ENCODE results near the gene NDUFC1.
"Not testable (repeated sequence)": the region's sequence is repeated elsewhere in the genome, so short reads cannot be mapped to it uniquely, and the experiment has no call there.

NDUFC1 gene

DNA sequence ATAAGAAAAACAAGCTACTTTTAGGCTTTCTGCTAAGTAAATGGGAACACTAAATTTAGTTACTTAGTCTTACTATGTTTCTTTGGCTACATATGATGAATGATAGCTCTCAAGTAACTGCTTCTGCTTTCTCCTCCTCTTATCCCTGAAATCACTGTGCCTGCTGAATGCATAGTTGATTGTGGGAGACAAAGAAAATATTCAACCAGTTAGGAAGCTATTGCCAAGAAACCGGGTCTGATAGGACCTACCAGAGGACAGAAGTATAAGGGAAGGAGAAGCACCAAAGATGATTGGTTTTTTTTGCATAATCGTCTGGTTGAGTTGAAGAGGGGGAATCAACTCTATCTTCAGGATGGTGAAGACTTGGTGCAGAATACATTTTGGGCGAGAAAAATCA lies 28.0 kb upstream of the NDUFC1 start (continued):
- TF ChIP-seq TSHZ2 (CRISPR knock-in tag; IDR thresholded peaks at IDR 0.05) (no peak), ZNF8 (CRISPR knock-in tag; IDR thresholded peaks at IDR 0.05) (no peak), ZC3H10 (CRISPR knock-in tag; IDR thresholded peaks at IDR 0.05) (no peak), RARB (CRISPR knock-in tag; IDR thresholded peaks at IDR 0.05) (no peak), ZFP3 (CRISPR knock-in tag; IDR thresholded peaks at IDR 0.05) (no peak), ZNF70 (CRISPR knock-in tag; IDR thresholded peaks at IDR 0.05) (no peak)

GRCh38 chr4:139329665-139330200 lies 27.5 kb upstream of the NDUFC1 start:
- no peak for TF ChIP-seq POU6F1 (CRISPR knock-in tag; IDR thresholded peaks at IDR 0.05; ENCODE audit: borderline replicate concordance, low read depth)
- TF ChIP-seq ZNF565 (CRISPR knock-in tag; conservative IDR thresholded peaks at IDR 0.05; ENCODE audit: low read depth) = no peak
- TF ChIP-seq ISL1 (CRISPR knock-in tag; IDR thresholded peaks at IDR 0.05) = no peak
- TF ChIP-seq CSDC2 (CRISPR knock-in tag; IDR thresholded peaks at IDR 0.05) = no peak
- TF ChIP-seq ZC3H10 (CRISPR knock-in tag; IDR thresholded peaks at IDR 0.05) = no peak
- TF ChIP-seq ZNF8 (CRISPR knock-in tag; IDR thresholded peaks at IDR 0.05) = no peak
- no peak for TF ChIP-seq PPARA (CRISPR knock-in tag; IDR thresholded peaks at IDR 0.05; ENCODE audit: borderline replicate concordance)
- no peak for TF ChIP-seq TCF4 (CRISPR knock-in tag; IDR thresholded peaks at IDR 0.05; ENCODE audit: borderline replicate concordance)
- TF ChIP-seq ZNF70 (CRISPR knock-in tag; IDR thresholded peaks at IDR 0.05) = no peak
- TF ChIP-seq, protein P1, sequence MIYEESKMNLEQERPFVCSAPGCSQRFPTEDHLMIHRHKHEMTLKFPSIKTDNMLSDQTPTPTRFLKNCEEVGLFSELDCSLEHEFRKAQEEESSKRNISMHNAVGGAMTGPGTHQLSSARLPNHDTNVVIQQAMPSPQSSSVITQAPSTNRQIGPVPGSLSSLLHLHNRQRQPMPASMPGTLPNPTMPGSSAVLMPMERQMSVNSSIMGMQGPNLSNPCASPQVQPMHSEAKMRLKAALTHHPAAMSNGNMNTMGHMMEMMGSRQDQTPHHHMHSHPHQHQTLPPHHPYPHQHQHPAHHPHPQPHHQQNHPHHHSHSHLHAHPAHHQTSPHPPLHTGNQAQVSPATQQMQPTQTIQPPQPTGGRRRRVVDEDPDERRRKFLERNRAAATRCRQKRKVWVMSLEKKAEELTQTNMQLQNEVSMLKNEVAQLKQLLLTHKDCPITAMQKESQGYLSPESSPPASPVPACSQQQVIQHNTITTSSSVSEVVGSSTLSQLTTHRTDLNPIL (CRISPR knock-in tag; IDR thresholded peaks at IDR 0.05; ENCODE audit: low read depth) = no peak
- no peak for TF ChIP-seq OSR1 (CRISPR knock-in tag; IDR thresholded peaks at IDR 0.05)
- no peak for TF ChIP-seq ZFP30 (CRISPR knock-in tag; IDR thresholded peaks at IDR 0.05)
- no peak for TF ChIP-seq ARNTL (CRISPR knock-in tag; IDR thresholded peaks at IDR 0.05; ENCODE audit: borderline replicate concordance, low read depth)
- no peak for TF ChIP-seq RARB (CRISPR knock-in tag; IDR thresholded peaks at IDR 0.05)
- no peak for TF ChIP-seq GLIS3 (CRISPR knock-in tag; IDR thresholded peaks at IDR 0.05)
- TF ChIP-seq TOX (CRISPR knock-in tag; IDR thresholded peaks at IDR 0.05; ENCODE audit: borderline replicate concordance) = no peak
- TF ChIP-seq CSRNP3 (CRISPR knock-in tag; IDR thresholded peaks at IDR 0.05) = no peak
- no peak for TF ChIP-seq ESRRG (CRISPR knock-in tag; IDR thresholded peaks at IDR 0.05)
- no peak for TF ChIP-seq BACH2 (CRISPR knock-in tag; IDR thresholded peaks at IDR 0.05; ENCODE audit: borderline replicate concordance)
- ATAC-seq = 0 out of 3 replicates have a peak, but pooled peaks have one; percentile 25

GRCh38 chr4:139324620-139325019 lies 22.3 kb upstream of the NDUFC1 start:
- TF ChIP-seq ZC3H10 (CRISPR knock-in tag; IDR thresholded peaks at IDR 0.05) (no peak), ISL1 (CRISPR knock-in tag; IDR thresholded peaks at IDR 0.05) (no peak), ARNTL (CRISPR knock-in tag; IDR thresholded peaks at IDR 0.05; ENCODE audit: borderline replicate concordance, low read depth) (no peak), TSHZ2 (CRISPR knock-in tag; IDR thresholded peaks at IDR 0.05) (no peak), BACH2 (CRISPR knock-in tag; IDR thresholded peaks at IDR 0.05; ENCODE audit: borderline replicate concordance) (no peak)
- TF ChIP-seq, protein P1 (CRISPR knock-in tag; IDR thresholded peaks at IDR 0.05; ENCODE audit: low read depth) = no peak
- no peak for ATAC-seq

- not testable (repeated sequence) for ATAC-seq
These were observed 20.3 kb upstream of the NDUFC1 start for GRCh38 chr4:139322541-139322940.

- not testable (repeated sequence) for ATAC-seq
These were observed 19.8 kb upstream of the NDUFC1 start for GRCh38 chr4:139322070-139322469.
